HG03108 (cell line): ENCODE measurements around the gene SOBP.

Experiments
- ATAC-seq: cut with Tn5 transposase; IDR thresholded peaks from one replicate; pipeline ENCODE4 v1.9.1; 2021; ENCODE audit warnings: moderate library complexity; ENCODE audit not compliant: unreplicated experiment

The SOBP gene

DNA sequence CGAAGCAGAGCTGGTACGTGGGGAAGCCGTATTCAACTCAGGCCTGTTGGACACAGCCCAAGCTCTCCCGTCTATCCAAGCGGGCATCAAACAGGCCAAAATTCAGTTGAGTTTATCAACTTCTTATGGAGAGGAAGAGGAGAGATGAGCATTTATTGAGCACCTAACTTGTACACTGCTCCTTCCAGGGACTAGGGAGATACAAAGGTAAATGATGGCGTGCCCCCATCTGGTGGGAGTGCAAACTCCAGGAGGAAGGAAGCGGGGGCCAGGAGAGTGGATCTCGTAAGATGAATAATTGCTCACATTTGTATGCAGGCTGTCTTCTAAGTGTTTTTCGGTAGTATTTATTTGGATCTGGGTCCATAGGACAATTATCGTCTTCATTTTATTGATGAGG, 146.6 kb downstream of the SOBP start:
- ATAC-seq = no peak

DNA sequence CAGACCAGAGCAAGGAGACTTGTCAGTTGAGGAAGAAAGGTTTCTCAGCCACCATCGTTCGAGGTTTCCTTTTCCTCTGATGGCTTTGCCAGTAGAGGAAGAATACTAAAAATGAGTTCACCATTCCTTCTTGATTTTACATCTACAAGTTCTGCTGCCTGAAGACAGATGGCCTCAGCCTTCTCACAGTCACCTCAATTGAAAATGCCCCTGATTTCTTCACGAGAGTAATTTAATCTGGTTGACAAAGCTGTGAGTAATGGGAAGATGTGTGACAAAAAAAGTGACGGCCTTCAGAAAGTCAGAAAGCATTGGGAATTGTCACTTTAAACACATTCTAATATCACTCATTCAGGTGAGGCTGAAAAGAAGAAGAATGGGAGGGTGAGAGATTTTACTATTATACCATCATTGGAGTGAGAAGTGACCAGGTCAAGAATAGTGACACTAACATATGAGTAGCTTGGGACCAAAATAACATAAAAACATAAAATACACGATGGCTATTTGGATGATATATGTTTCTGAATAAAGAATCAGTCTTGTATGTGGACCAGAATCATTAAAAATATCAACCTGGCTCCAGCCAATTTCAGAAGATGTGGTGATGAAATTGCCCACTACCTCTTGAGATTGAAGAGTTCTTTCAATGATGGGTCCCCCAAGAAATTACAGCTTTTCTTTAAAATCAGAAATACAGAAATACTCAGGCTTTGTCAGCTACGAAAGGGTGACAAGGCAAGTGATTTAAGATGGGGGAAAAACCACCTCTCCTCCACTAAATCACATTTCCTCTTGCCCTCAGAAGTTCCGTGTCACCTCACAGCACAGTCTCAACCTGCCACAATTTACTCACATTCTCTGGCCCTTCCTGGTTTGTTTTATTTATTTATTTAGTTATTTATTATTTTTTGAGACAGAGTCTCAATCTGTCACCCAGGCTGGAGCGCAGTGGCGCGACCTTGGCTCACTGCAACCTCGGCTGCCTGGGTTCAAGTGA, 147.7 kb downstream of the SOBP start:
- no peak for ATAC-seq

DNA sequence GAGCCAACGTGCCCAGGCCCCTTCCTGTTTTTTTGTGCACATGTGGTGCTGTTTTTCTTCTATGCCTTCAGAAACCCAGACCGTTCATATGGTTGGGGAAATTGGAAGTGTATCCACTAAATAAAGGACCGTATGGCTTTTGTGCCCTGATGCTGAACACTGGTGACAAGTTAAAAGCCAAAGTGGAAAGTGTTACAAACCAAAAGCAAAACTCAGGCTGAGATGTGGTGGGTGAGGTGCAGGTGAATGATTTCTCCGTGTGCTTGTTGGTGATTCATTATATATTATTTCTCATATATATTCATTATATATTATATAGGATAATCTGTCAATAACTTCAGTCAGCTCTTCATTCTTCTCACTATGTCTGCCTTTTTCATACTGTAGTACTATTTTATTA, 148.6 kb downstream of the SOBP start:
- ATAC-seq = no peak

DNA sequence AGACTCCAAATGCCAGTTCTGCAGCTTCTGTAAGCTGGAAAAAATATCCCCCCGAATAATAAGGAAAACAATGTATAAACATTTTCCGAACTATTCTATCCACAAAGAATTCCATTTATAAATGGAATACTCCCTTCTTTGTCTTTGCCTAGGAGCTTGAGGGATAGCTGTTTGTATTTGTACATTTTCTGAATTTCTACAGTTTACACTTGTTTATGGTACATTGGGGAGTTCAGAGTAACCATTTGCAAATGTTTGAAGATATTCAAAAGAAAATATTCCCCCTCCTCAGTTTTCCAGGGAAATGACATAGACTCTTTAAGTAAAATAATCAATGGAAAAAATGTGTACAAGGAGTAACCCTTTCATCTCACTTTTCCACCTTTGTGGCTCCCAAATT, 149.6 kb downstream of the SOBP start:
- no peak for ATAC-seq

DNA sequence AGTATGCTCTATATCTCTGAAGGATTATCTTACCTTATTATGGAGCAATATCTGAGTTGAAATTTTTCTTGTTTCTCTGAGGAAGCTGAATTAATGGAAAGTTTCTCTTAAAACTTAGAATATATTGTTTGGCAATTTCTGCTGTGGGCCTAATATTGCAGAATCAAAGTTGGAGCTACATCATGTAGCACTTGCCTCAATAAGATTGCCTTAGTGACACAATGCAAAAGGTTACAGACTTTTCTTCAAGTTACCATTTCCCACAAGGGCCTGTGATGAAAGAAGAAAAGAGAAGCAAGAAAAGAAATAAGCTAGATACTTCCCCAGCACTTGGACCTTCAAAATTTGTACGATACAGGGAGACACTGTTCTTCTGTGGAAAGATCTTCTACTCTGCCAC, 151.2 kb downstream of the SOBP start:
- ATAC-seq = no peak

DNA sequence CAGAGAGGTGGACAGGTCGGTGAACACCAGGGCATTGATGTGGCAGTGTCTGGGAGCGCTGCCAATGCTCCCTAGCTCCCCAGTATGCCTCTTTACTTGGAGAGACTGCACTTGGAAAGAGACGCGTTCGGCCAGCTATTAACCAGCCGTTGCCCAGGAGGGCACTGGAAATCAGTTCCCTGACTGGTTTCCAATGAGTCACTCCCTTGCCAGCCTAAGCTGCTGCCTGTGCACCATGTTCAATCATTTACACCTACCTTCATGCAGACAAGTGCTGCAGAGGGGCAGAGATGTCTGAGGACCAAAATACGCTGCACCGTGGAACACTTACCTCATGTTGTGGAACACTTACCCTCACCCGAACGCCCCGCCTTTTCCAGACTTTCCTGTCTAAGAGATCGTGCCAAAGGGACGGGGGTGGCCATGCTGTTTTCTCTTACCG, 151.6 kb downstream of the SOBP start:
- ATAC-seq = no peak

DNA sequence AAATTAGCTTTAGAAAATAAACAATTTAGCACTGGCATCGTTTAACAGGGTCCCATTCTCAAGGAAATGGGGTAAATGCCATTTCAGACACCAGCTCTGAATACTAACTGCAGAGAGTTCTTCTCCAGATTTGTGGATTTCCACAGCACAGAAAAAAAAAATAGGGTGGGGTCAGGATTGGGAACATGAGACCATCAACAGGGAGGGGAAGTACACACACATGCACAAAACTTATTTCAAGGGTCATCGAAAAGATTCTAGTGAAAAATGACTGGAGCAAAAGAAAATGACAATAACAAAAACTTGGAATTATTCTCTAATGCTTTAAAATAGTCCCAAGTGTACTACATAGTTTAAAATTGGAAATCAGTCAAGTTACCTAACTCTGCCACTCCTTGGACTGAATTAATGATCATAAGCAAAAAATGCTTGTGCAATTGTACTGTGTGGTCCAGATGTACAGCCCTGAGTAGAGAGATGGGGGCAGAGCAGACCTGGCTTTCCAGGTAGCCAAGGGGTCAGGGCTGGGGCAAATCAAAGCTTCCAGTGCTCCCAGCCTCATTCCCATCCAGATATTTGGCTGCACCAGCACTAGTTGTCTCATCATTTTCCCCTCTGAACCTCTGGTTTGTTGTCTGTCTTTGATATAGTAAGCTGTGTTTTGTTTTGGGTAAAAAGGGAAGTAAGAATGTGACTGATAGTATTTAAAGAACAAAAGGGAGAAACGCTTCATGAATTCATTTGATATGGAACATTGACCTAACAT, 152.4 kb downstream of the SOBP start:
- peak; percentile 51 for ATAC-seq

DNA sequence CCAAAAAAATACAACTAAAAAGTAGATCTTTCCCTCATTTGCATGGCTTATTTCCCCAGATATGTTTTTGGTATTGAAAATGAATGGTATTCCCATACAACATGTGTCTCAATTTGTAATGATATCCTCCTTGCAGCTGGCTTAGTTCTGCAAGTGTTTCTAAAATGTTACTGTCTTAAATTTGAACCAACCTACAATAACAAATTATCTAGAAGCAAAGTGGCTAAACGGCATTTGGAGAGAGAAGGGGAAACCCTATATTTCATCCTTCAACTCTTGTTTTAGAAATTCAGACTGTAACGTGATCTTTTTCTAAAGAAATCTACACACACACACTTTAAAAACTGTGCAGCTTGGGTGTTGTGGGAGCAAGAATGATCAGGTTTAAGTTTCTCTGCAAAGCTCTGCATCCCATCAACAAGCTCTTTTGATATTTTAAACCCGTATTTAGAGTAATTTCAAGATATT, 153.0 kb downstream of the SOBP start:
- peak; percentile 17 for ATAC-seq

DNA sequence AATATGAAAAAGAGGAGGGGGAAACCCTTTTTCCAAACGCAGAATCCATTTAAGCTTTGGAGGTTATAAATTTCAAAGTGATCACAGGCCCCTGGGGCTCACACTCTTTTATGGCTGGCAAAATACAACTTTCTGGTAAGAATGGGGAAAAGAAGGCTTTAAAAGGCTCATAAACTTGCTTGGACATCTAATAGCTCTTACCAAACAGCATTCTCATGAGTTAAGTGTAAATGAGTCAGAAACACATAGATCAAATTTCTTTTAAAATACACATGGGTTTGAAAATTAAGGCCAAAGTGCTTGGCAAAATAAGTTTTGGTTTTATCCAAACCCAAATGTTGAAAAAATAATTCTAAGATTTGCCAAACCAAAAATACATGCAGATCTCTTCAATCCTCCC, 154.6 kb downstream of the SOBP start:
- ATAC-seq = no peak

DNA sequence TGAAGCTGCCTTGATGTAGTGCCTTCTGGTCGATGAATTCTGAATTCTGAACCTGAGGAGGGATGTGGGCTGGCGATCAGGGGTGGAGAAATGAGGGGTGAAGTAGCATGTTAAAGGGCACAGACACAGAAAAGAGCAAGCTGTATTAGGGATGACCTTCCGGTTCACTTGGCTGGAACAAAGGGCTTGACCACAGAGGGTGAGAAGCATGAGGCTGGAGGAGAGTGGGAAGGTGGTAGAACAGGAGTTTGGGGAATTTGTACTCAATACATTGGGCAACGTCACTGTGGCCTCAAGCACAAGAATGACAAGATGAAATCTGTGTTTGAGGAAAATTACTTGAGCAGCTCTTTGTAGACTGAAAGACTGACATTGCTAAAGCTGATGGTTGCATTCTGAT, 155.8 kb downstream of the SOBP start:
- no peak for ATAC-seq

DNA sequence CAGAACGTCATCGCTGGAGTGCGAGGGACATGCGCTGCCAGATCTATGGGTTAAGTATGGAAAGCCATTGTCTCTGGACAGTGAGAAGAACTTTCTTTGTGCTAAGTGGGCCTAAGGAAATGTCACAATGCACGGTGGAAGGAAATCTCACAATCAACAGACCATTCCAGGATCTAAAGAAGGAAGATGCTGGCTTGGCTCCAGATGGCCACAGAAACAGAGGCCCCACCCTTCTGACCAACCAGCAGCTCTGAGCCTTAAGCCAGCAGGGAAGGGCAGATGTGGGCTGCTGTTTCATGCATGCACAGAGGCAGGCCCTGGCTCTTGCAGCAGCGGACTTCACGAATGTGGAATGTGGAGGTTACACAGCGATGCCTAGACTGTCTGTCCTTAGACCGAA, 156.3 kb downstream of the SOBP start:
- ATAC-seq = no peak

DNA sequence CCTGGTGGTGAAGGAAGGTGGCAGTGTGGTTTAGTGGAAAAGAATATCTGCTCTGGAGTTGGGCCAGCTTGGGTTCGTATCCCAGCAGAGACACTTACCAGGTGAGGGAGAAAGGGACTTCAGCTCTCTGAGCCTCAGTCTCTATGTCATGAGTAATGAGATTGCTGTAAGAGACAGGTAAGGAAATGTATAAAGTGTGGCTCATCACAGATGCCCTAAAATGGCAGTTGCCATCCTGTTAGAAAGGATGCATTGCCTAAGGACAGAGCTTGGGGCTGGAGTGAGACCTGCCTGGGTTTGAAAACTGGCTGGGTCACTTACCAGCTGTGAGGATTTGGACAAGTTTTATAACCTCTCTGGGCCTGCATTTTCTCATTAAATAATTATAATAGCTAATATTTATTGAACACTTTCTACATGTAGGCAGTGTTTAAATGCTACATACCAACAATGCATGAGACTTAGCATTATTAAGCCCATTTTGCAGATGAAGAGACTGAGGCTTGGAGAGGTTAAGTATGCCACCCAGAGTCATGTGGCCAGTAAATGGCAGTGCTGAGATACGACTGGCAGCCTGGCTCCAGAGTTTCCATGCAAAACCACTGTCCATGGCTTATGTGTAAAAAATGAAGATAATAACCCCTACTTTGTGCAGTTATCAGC, 157.0 kb downstream of the SOBP start:
- ATAC-seq = no peak

DNA sequence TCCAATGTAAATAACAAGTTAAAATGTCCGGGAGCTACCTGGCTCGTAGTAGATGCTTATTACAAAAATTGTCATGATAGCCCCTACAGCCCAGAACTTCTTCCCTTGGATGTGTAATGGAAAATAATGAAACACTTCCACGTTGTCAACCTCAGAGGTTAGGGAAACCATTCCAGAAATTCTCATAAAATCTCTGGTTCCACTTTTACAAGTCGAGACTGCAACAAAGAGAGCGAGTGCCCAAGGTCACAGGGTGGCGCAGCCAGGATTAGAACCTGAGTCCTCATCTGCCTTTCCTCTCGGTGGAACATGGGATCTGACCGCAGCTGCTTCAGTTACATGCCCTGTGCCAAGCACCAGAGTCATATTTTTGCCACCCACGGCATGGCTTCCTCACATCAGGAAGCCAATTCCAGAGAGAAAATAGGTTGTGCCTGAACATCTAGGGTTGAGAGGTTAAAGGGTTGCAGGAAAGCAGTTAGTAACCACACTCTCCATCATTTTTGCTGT, 157.6 kb downstream of the SOBP start:
- no peak for ATAC-seq

DNA sequence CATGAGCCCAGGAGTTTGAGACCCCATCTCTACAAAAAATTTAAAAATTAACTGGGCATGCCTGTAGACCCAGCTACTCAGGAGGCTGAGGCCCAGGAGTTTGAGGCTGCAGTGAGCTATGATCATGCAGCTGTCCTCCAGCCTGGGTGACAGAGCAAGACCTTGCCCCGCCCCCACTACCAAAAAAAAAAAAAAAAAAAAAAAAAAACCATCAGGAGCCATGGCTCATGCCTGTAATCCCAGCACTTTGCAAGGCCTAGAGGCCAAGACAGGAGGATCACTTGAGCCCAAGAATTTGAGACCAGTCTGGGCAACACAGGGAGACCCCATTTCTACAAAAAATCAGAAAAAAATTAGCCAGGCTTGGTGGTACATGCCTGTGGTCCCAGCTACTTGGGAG, 159.1 kb downstream of the SOBP start:
- no peak for ATAC-seq

DNA sequence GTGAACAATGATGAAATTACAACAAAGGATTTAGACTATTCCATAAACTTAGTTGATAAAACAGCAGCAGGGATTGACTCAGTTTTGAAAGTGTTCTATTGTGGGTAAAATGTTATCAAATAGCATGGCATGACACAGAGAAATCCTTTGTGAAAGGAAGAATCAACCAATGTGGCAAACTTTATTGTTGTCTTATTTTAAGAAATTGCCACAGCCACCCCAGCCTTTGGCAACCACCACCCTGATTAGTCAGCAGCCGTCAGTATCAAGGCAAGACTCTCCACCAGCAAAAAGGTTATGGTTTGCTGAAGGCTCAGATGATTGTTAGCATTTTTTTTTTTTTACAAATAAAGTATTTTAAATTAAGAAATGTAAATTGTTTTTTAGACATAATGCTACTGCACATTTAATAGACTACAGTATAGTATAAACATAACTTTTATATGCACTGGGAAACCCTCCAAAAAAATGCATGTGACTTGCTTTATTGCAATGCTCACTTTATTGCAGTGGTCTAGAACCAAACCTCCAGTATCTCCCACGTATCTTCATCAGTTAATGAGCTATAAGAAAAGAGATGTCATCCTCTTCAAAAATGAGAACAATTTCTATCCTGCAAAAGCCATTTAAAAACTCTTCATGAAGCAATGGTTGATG, 162.7 kb downstream of the SOBP start:
- ATAC-seq = no peak

DNA sequence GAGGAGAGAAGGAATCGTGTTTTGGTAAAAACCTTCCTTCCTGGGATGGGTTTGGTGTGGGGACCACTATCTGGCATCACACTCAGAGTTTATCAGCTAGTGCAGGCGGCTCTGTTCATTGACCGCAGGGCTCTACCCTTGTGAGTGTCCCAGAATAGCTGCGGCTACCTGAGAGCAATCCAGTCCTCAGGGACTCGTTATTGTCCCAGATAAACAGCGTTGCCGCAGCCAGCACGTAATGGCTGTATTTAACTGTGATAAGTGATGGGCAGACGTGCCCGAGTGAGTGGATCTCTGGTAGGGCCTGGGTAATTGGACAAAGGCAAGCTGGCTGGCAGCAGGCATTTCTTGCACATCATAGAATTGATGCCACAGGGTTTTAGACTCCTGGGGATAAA, 163.3 kb downstream of the SOBP start:
- ATAC-seq = no peak

DNA sequence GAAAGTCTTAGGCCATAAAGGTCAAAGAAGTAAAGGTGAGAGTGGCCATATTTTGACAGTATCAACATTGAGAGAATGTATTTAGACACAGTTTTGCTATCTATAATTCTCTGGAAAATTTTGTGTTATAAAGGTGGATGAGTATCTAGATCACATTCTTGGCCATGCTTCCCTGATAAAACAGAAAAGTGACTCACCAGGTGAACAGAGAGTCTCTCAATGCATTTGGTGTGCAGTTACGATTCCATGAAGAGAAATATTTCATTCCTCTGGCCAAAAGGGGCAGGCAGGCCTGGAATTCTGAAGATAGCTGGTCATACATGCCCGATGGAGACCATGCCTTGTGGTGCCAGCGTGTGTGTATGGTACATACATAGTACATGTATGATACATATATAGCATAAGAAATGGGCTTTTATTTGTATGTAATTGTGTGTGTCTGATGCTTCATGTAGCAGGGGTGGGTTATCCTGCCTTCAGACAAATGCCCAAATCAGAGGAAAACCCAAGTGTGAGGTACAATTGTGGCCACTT, 164.0 kb downstream of the SOBP start:
- ATAC-seq = no peak

DNA sequence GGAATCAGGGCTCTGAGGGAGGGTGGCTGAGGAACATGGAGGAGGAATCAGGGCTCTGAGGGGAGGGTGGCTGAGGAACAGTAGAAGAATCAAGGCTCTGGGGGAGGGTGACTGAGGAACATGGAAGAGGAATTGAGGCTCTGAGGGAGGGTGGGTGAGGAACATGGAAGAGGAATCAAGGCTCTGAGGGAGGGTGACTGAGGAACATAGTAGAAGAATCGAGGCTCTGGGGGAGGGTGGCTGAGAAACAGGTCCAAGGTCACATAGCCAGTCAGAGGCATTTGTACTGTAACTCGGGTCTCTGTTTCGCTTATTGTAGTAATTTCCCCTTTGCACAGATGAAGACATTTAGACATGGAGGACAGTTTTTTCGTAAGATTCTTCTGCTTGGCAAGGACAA, 164.8 kb downstream of the SOBP start:
- ATAC-seq = no peak

DNA sequence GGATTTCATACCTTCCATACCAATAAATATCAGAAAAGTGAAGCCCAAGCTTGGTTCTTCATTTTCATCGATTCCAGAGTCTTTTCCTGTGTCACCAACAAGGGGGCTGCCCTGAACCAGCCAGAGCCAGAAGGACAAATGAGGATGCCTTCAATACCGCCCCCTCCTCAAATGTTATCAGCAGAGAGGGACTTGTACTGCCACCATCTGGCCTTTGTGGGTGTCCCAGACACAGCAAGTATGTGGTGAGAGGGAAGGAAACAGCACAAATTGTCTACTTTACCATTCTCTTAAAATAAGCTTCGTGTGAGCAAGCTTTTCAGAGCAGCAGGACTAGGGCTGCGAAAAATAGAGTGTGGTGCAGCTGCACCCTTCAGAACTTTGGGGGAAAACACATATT, 165.3 kb downstream of the SOBP start:
- ATAC-seq = no peak

DNA sequence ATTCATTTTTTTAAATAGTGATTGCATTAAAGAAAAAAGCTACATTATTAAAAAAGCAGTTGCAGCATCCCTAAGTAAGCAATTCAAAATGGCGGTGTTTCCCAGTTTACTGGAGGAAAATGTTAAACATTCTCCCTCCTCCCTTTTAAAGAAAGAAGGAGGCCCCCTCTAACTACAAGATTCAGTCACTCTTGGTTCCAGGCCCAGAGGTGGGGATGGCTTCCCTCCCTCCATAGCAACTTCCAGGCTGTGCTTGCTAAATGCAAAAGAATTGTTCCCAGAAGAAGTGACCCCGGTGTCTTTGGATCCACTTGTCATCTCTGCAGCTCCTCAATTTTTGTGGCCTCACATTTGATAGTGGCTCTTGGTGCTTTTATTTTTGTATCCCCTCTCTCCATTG, 165.9 kb downstream of the SOBP start:
- ATAC-seq = no peak
